SK-N-SH (cell line): Measurements from ENCODE around the gene PRG3. TPM values are rescaled to one million over a fixed set of nuclear protein-coding genes. Genes with fewer than 3 reads are reported as not detected.

Experiments used
- CTCF ChIA-PET: fragments of 300-600, 350-600 bp; formaldehyde crosslinking; extraction: SDS; loops from one replicate; lab custom pipeline; 2021; lab: Yijun Ruan, JAX
- POLR2A ChIA-PET: fragments of 350-600 bp; sonication (Branson Sonifier 250); formaldehyde crosslinking; extraction: SDS; loops from one replicate; lab custom pipeline; 2020; ENCODE audit warnings: antibody characterized with exemption, inconsistent platforms; lab: Yijun Ruan, JAX
- DNase-seq: peaks from one replicate; pipeline ENCODE4 v3.0.0; 2012
- H2AFZ ChIP-seq: fragments of 200-600 bp; sonication (generic); 2 replicates; pipeline ENCODE4 v1.8.1; 2016; ENCODE audit warnings: antibody characterized with exemption, mild to moderate bottlenecking, low read depth
- H3F3A ChIP-seq: fragments of 200-600 bp; sonication (generic); replicated peaks from 2 replicates; pipeline ENCODE3; 2016; ENCODE audit warnings: antibody characterized with exemption, mild to moderate bottlenecking; ENCODE audit not compliant: insufficient read depth
- H3K27ac ChIP-seq, 2 experiments: fragments of 200-500 bp in 1 of 2; fragments of 200-600 bp in 1 of 2; sonication (Bioruptor generic) in 1 of 2; sonication (generic), shearing (Covaris generic) in 1 of 2; 2 replicates each; pipeline versions ENCODE4 v1.5.1 to v1.6.1; 2014 to 2016; ENCODE audit warnings: low read depth in 2 of 2, inconsistent platforms in 1 of 2, low read length in 1 of 2, mild to moderate bottlenecking in 1 of 2, mixed read lengths in 1 of 2
- H3K27me3 ChIP-seq: fragments of 200-600 bp; sonication (generic), shearing (Covaris generic); 2 replicates; pipeline ENCODE4 v1.6.1; 2016; ENCODE audit warnings: mixed run types; ENCODE audit not compliant: insufficient read depth
- H3K36me3 ChIP-seq, 2 experiments: fragments of 200-500 bp in 1 of 2; fragments of 200-600 bp in 1 of 2; sonication (Bioruptor generic) in 1 of 2; sonication (generic) in 1 of 2; replicated peaks in 1 of 2; 2 replicates each; pipeline versions ENCODE3 to v1.5.1; 2014 to 2016; ENCODE audit warnings: low read length in 1 of 2, mild to moderate bottlenecking in 1 of 2; ENCODE audit not compliant: insufficient read depth in 2 of 2, control insufficient read depth in 1 of 2
- H3K4me1 ChIP-seq, 2 experiments: fragments of 200-500 bp in 1 of 2; fragments of 200-600 bp in 1 of 2; sonication (Bioruptor generic) in 1 of 2; sonication (generic), shearing (Covaris generic) in 1 of 2; 2 replicates each; pipeline versions ENCODE4 v1.5.1 to v1.6.1; 2014 to 2016; ENCODE audit warnings: low read depth in 1 of 2, low read length in 1 of 2, mixed run types in 1 of 2; ENCODE audit not compliant: insufficient read depth in 2 of 2, control insufficient read depth in 1 of 2
- H3K4me2 ChIP-seq: fragments of 200-600 bp; sonication (generic), shearing (Covaris generic); 2 replicates; pipeline ENCODE4 v1.6.1; 2017; ENCODE audit warnings: mixed run types
- H3K4me3 ChIP-seq, 2 experiments: fragments of 200-500 bp in 1 of 2; fragments of 200-600 bp in 1 of 2; sonication (Bioruptor generic) in 1 of 2; sonication (generic), shearing (Covaris generic) in 1 of 2; 2 replicates each; pipeline versions ENCODE4 v1.5.1 to v1.8.1; 2014 to 2016; ENCODE audit warnings: low read depth in 2 of 2, inconsistent platforms in 1 of 2, low read length in 1 of 2, mild to moderate bottlenecking in 1 of 2, mixed read lengths in 1 of 2, moderate library complexity in 1 of 2
- H3K79me2 ChIP-seq: fragments of 200-600 bp; sonication (generic); 2 replicates; pipeline ENCODE4 v1.8.1; 2017; ENCODE audit warnings: mild to moderate bottlenecking; ENCODE audit not compliant: insufficient read depth
- H3K9ac ChIP-seq: fragments of 200-600 bp; sonication (generic); 2 replicates; pipeline ENCODE4 v1.6.1; 2017; ENCODE audit warnings: mixed run types
- H3K9me2 ChIP-seq: fragments of 200-600 bp; sonication (generic); 2 replicates; pipeline ENCODE4 v1.6.1; 2017; ENCODE audit warnings: mixed run types
- H3K9me3 ChIP-seq: fragments of 200-600 bp; sonication (generic); 2 replicates; pipeline ENCODE4 v1.6.1; 2017; ENCODE audit warnings: mixed run types, mild to moderate bottlenecking, moderate library complexity
- H4K20me1 ChIP-seq: fragments of 200-600 bp; sonication (generic); 2 replicates; pipeline ENCODE4 v1.6.1; 2017; ENCODE audit warnings: mild to moderate bottlenecking, mixed run types; ENCODE audit not compliant: insufficient read depth
- CHD2 ChIP-seq: fragments of 150-350 bp; IDR thresholded peaks from 2 replicates; pipeline ENCODE4 v1.6.1; 2018; ENCODE audit warnings: low read length; ENCODE audit not compliant: partially characterized antibody
- ELF1 ChIP-seq: IDR thresholded peaks from 2 replicates; pipeline ENCODE4 v1.4.0; 2012
- FOSL2 ChIP-seq: IDR thresholded peaks from 2 replicates; pipeline ENCODE4 v1.4.0; 2012; ENCODE audit warnings: low read depth, mild to moderate bottlenecking, moderate library complexity, borderline replicate concordance
- FOXJ3 ChIP-seq: sonication (generic); formaldehyde crosslinking; IDR thresholded peaks from 2 replicates; pipeline ENCODE4 v1.5.1; 2020; ENCODE audit warnings: mild to moderate bottlenecking, missing genetic modification reagents
- FOXM1 ChIP-seq: IDR thresholded peaks from 2 replicates; pipeline ENCODE4 v1.4.0; 2012; ENCODE audit warnings: low read depth, mild to moderate bottlenecking
- GABPA ChIP-seq: IDR thresholded peaks from 2 replicates; pipeline ENCODE4 v1.4.0; 2012; ENCODE audit warnings: low read depth, mild to moderate bottlenecking
- GATA2 ChIP-seq: sonication (generic); formaldehyde crosslinking; IDR thresholded peaks from 2 replicates; pipeline ENCODE4 v1.5.0; 2020; ENCODE audit warnings: mild to moderate bottlenecking, missing genetic modification reagents
- MEF2A ChIP-seq: IDR thresholded peaks from 2 replicates; pipeline ENCODE4 v1.4.0; 2012; ENCODE audit warnings: low read depth, borderline replicate concordance
- NRF1 ChIP-seq: IDR thresholded peaks from 2 replicates; pipeline ENCODE4 v1.6.1; 2012; ENCODE audit warnings: low read depth, mild to moderate bottlenecking, low read length
- POLR2AphosphoS5 ChIP-seq: IDR thresholded peaks from 2 replicates; pipeline ENCODE4 v1.6.1; 2012; ENCODE audit warnings: low read depth, low read length
- RAD21 ChIP-seq: IDR thresholded peaks from 2 replicates; pipeline ENCODE4 v1.6.1; 2012; ENCODE audit warnings: mild to moderate bottlenecking, low read length
- RCOR1 ChIP-seq: fragments of 150-350 bp; IDR thresholded peaks from 2 replicates; pipeline ENCODE4 v1.6.1; 2017; ENCODE audit warnings: antibody characterized with exemption, low read length
- RFX5 ChIP-seq: IDR thresholded peaks from 2 replicates; pipeline ENCODE4 v1.6.1; 2012; ENCODE audit warnings: mild to moderate bottlenecking, improper control_type of control experiment, low read length
- RXRA ChIP-seq: IDR thresholded peaks from 2 replicates; pipeline ENCODE4 v1.4.0; 2012; ENCODE audit warnings: low read depth, mild to moderate bottlenecking, borderline replicate concordance
- SMC3 ChIP-seq: IDR thresholded peaks from 2 replicates; pipeline ENCODE4 v1.6.1; 2012; ENCODE audit warnings: low read depth, low read length, improper control_type of control experiment
- TAF1 ChIP-seq: IDR thresholded peaks from 2 replicates; pipeline ENCODE4 v1.6.1; 2012; ENCODE audit warnings: low read depth, mild to moderate bottlenecking, low read length, moderate library complexity, borderline replicate concordance
- TEAD4 ChIP-seq: IDR thresholded peaks from 2 replicates; pipeline ENCODE4 v1.4.0; 2012; ENCODE audit warnings: mild to moderate bottlenecking, borderline replicate concordance; ENCODE audit not compliant: insufficient read depth
- WGBS: methylation state at CpG from one replicate; pipeline ENCODE4 v1.1.6; 2017; ENCODE audit warnings: low lambda C conversion rate; 5-methylcytosine and 5-hydroxymethylcytosine counted together
- polyA plus RNA-seq, 3 experiments: library from polyadenylated mRNA; depleted of rRNA; stranded (reverse); fragments of >200 nt; gene quantifications; 2 replicates each; pipeline ENCODE4 v1.2.3, GENCODE V29; 2012
- TF ChIP-seq, protein P1 (sequence below): IDR thresholded peaks from 2 replicates; pipeline ENCODE4; 2012
- TF ChIP-seq, protein P2 (sequence below): IDR thresholded peaks from 2 replicates; pipeline ENCODE4 v1.4.0; 2012; ENCODE audit warnings: low read depth
- TF ChIP-seq, protein P3 (sequence below): fragments of 150-350 bp; IDR thresholded peaks from 2 replicates; pipeline ENCODE4 v1.6.1; 2016; ENCODE audit warnings: mild to moderate bottlenecking, low read depth, low read length
- TF ChIP-seq, protein P4 (sequence below): IDR thresholded peaks from 2 replicates; pipeline ENCODE4 v1.4.0; 2012; ENCODE audit warnings: low read depth, borderline replicate concordance
- TF ChIP-seq, protein P5 (sequence below): IDR thresholded peaks from 2 replicates; pipeline ENCODE4 v1.4.0; 2012; ENCODE audit warnings: low read depth, borderline replicate concordance

PRG3 gene
- polyA plus RNA-seq, 1 of the 3 experiments (the other 2 are of a cell fraction) = not detected

DNA sequence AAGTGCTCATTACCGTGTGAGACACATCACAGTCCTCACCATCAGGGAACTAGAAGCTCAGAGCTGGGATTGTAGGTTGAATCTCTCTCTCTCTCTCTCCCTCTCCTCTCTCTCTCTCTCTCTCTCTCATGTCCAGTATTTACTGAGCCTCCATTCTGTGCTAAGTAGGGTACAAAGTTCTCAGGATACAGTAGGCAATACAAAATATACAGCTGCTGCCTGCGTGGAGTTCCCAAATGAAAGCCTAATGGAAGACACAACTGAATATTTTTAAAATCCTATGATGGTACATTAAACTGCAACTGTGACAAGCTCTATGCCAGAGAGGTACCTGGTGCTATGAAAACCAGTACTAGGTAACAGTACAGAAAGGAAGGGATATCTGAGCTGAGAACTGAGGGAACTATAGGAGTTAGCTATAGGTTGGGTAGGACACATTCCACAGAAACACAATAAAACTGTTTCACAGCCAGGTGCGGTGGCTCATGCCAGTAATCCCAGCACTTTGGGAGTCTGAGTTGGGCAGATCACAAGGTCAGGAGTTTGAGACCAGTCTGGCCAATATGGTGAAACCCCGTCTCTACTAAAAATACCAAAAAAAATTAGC is 19.1 kb upstream of the PRG3 start (continued):
- TF ChIP-seq CHD2 (no peak), ELF1 (no peak), FOXM1 (no peak), NRF1 (no peak), MEF2A (no peak)
- TF ChIP-seq, all 33 proteins: peak for 0

DNA sequence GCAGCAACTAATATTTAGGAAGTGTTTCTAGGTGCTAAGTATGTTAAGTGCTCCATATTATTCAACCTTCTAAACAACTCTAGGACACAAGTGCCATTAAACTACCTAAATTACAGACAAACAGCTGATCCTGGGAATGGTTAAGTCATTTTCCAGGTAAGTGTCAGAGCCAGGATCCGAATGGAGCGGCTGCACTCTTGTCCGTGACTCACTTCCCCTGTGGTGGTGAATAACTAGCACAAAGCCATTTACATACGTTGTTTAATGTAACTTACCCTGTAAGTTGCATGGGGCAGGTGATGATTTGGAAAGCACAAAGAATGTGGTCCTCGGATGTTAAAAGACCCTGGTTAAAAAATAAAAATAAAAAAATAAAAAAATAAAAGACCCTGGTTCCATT is 18.3 kb upstream of the PRG3 start:
- H3K9me3 ChIP-seq = no peaks in the 10 kb centered on the region
- H3K27me3 ChIP-seq = peaks cover 22% of the 10 kb centered on the region; the same call in 1 of the 2 replicates
- 20% methylated on average over 5 of the region's 5 CpGs for WGBS
- H3K4me1 ChIP-seq = no peaks in the 10 kb centered on the region
- H3K9me2 ChIP-seq = no peaks in the 10 kb centered on the region
- ChIA-PET POLR2A (no interaction called here), CTCF (no interaction called here)
- no peaks in the 10 kb centered on the region for H4K20me1 ChIP-seq
- no peaks in the 10 kb centered on the region for H3F3A ChIP-seq
- no peaks in the 10 kb centered on the region for H3K36me3 ChIP-seq
- DNase-seq = no peak
- no peak overlapping the region for H2AFZ ChIP-seq
- no peak overlapping the region for H3K4me2 ChIP-seq
- H3K4me3 ChIP-seq = no peak overlapping the region
- TF ChIP-seq RFX5 = no peak
- no peak for TF ChIP-seq FOSL2
- no peak for TF ChIP-seq MEF2A
- TF ChIP-seq GATA2 = no peak
- no peak for TF ChIP-seq TEAD4
- TF ChIP-seq TAF1 = no peak
- no peak for TF ChIP-seq ELF1
- TF ChIP-seq, protein P1, sequence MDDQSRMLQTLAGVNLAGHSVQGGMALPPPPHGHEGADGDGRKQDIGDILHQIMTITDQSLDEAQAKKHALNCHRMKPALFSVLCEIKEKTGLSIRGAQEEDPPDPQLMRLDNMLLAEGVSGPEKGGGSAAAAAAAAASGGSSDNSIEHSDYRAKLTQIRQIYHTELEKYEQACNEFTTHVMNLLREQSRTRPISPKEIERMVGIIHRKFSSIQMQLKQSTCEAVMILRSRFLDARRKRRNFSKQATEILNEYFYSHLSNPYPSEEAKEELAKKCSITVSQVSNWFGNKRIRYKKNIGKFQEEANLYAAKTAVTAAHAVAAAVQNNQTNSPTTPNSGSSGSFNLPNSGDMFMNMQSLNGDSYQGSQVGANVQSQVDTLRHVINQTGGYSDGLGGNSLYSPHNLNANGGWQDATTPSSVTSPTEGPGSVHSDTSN = no peak
- no peak for TF ChIP-seq SMC3
- no peak for TF ChIP-seq CHD2
- no peak for TF ChIP-seq FOXJ3 (CRISPR knock-in tag)
- TF ChIP-seq, protein P2, sequence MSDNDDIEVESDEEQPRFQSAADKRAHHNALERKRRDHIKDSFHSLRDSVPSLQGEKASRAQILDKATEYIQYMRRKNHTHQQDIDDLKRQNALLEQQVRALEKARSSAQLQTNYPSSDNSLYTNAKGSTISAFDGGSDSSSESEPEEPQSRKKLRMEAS = no peak
- no peak for TF ChIP-seq RXRA
- no peak overlapping the region for H3K9ac ChIP-seq
- H3K79me2 ChIP-seq = no peaks in the 10 kb centered on the region
- no peak overlapping the region for H3K27ac ChIP-seq

DNA sequence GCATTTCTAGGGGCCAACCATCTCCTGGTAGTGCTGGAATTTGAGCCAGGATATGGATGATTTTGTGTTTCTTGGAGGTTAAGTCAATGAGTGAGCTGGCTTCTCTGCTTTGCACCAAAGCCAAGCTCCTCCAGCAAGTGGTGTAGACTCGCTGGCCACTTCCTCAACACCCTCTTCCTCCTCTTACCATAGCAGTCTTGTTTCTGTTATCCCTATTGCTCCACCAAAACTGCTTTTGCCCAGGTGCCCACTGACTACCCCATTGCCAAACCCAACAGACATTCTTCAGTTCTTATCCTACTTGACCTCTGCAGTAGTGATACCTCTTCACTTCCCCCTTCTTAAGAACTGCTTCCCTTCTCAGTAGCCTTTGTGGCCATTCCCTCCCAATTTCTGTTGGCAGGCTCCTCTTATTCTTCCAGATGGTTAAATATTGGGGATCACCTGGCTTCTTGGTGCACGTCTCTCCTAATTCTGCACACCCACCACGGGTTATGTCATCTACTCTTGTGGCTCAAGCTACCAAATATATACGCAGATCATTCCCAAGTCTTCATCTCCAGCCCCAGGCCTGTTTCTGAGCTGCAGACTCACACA is 16.5 kb upstream of the PRG3 start:
- no peaks in the 10 kb centered on the region for H3K79me2 ChIP-seq
- DNase-seq = no peak
- no peaks in the 10 kb centered on the region for H3K36me3 ChIP-seq
- no peak overlapping the region for H3K27ac ChIP-seq
- ChIA-PET POLR2A (no interaction called here), CTCF (interaction anchor here (1.3 to 1.5 kb wide), 2 partner anchors 20 to 21 kb away, joined by 3 read pairs; no protein-coding TSS in a partner anchor)
- H3K4me2 ChIP-seq = no peak overlapping the region
- no peaks in the 10 kb centered on the region for H3K9me3 ChIP-seq
- peaks cover 22% of the 10 kb centered on the region; the same call in 1 of the 2 replicates for H3K27me3 ChIP-seq
- H3K4me3 ChIP-seq = no peak overlapping the region
- H3F3A ChIP-seq = no peaks in the 10 kb centered on the region
- H3K9me2 ChIP-seq = no peaks in the 10 kb centered on the region
- WGBS = 34% methylated on average over 4 of the region's 4 CpGs
- no peaks in the 10 kb centered on the region for H3K4me1 ChIP-seq
- no peak overlapping the region for H3K9ac ChIP-seq
- H2AFZ ChIP-seq = no peak overlapping the region
- H4K20me1 ChIP-seq = no peaks in the 10 kb centered on the region
- TF ChIP-seq RXRA (no peak), RCOR1 (no peak), GABPA (no peak), RAD21 (no peak), FOSL2 (no peak), MEF2A (no peak), POLR2AphosphoS5 (no peak), FOXM1 (no peak)
- TF ChIP-seq, protein P3, sequence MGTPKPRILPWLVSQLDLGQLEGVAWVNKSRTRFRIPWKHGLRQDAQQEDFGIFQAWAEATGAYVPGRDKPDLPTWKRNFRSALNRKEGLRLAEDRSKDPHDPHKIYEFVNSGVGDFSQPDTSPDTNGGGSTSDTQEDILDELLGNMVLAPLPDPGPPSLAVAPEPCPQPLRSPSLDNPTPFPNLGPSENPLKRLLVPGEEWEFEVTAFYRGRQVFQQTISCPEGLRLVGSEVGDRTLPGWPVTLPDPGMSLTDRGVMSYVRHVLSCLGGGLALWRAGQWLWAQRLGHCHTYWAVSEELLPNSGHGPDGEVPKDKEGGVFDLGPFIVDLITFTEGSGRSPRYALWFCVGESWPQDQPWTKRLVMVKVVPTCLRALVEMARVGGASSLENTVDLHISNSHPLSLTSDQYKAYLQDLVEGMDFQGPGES = no peak
- TF ChIP-seq, protein P4, sequence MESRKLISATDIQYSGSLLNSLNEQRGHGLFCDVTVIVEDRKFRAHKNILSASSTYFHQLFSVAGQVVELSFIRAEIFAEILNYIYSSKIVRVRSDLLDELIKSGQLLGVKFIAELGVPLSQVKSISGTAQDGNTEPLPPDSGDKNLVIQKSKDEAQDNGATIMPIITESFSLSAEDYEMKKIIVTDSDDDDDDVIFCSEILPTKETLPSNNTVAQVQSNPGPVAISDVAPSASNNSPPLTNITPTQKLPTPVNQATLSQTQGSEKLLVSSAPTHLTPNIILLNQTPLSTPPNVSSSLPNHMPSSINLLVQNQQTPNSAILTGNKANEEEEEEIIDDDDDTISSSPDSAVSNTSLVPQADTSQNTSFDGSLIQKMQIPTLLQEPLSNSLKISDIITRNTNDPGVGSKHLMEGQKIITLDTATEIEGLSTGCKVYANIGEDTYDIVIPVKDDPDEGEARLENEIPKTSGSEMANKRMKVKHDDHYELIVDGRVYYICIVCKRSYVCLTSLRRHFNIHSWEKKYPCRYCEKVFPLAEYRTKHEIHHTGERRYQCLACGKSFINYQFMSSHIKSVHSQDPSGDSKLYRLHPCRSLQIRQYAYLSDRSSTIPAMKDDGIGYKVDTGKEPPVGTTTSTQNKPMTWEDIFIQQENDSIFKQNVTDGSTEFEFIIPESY = no peak
- TF ChIP-seq, protein P5, sequence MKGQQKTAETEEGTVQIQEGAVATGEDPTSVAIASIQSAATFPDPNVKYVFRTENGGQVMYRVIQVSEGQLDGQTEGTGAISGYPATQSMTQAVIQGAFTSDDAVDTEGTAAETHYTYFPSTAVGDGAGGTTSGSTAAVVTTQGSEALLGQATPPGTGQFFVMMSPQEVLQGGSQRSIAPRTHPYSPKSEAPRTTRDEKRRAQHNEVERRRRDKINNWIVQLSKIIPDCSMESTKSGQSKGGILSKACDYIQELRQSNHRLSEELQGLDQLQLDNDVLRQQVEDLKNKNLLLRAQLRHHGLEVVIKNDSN = no peak
